SU-DHL-6 (cell line): ENCODE measurements around the gene TENM4.

Experiments
- H2AFZ ChIP-seq: fragments of 200-600 bp; sonication (generic); 2 replicates; pipeline ENCODE4 v1.6.1; 2014; ENCODE audit warnings: low read depth, mild to moderate bottlenecking, moderate library complexity, mixed read lengths, antibody characterized with exemption, low read length; ENCODE audit not compliant: severe bottlenecking
- H3F3A ChIP-seq: fragments of 200-600 bp; shearing (Covaris generic); 2 replicates; pipeline ENCODE4 v1.6.0; 2016; ENCODE audit warnings: antibody characterized with exemption, mild to moderate bottlenecking; ENCODE audit not compliant: insufficient read depth
- H3K27ac ChIP-seq: fragments of 200-600 bp; sonication (generic); 2 replicates; pipeline ENCODE4 v1.5.1; 2016; ENCODE audit warnings: low read depth, mild to moderate bottlenecking, low read length, moderate library complexity, mixed read lengths
- H3K27me3 ChIP-seq: fragments of 200-600 bp; sonication (generic), shearing (Covaris generic); 2 replicates; pipeline ENCODE4 v1.6.0; 2014; ENCODE audit warnings: mild to moderate bottlenecking, low read length
- H3K36me3 ChIP-seq: fragments of 200-600 bp; sonication (generic); 2 replicates; pipeline ENCODE4 v1.6.1; 2014; ENCODE audit warnings: mild to moderate bottlenecking, low read length, mixed read lengths
- H3K4me2 ChIP-seq: fragments of 300-600, 200-600 bp; shearing (Covaris generic), sonication (generic); 2 replicates; pipeline ENCODE4 v1.6.0; 2014; ENCODE audit warnings: low read length, low read depth, mild to moderate bottlenecking; ENCODE audit not compliant: poor library complexity, severe bottlenecking
- H3K4me3 ChIP-seq: fragments of 200-600 bp; sonication (generic); 2 replicates; pipeline ENCODE4 v1.5.1; 2014; ENCODE audit warnings: antibody characterized with exemption, low read length, mild to moderate bottlenecking, mixed read lengths; ENCODE audit not compliant: insufficient read depth, poor library complexity, severe bottlenecking
- H3K79me2 ChIP-seq: fragments of 200-600 bp; sonication (generic); 2 replicates; pipeline ENCODE4 v1.6.1; 2014; ENCODE audit warnings: mild to moderate bottlenecking, low read length, moderate library complexity; ENCODE audit not compliant: insufficient read depth
- H3K9ac ChIP-seq: fragments of 200-600 bp; sonication (generic); 2 replicates; pipeline ENCODE4 v1.7.0; 2014; ENCODE audit warnings: mild to moderate bottlenecking, low read length
- H3K9me2 ChIP-seq: fragments of 200-600 bp; sonication (generic); replicated peaks from 2 replicates; pipeline ENCODE4 v1.6.1; 2014; ENCODE audit warnings: low read length; ENCODE audit not compliant: insufficient read depth
- H3K9me3 ChIP-seq: fragments of 200-600 bp; sonication (generic); 2 replicates; pipeline ENCODE4 v1.6.1; 2014; ENCODE audit warnings: low read length, mixed read lengths; ENCODE audit not compliant: insufficient read depth
- H4K20me1 ChIP-seq: fragments of 200-600 bp; sonication (generic); 2 replicates; pipeline ENCODE4 v1.6.1; 2014; ENCODE audit warnings: low read depth, mild to moderate bottlenecking, antibody characterized with exemption, low read length, moderate library complexity, mixed read lengths
- CTCF ChIP-seq: fragments of 200-600 bp; sonication (generic); IDR thresholded peaks from one replicate; pipeline ENCODE4 v1.5.1; 2017; ENCODE audit warnings: antibody characterized with exemption, mild to moderate bottlenecking, low read length, moderate library complexity; ENCODE audit not compliant: insufficient read depth, poor library complexity, severe bottlenecking
- EZH2phosphoT487 ChIP-seq: fragments of 200-600 bp; sonication (generic), shearing (Covaris generic); conservative IDR thresholded peaks from 2 replicates; pipeline ENCODE4 v1.6.1; 2018; ENCODE audit warnings: mild to moderate bottlenecking, antibody characterized with exemption, low read length, moderate library complexity, mixed read lengths

TENM4 gene

GRCh38 chr11:79308429-79308828 lies 132.4 kb downstream of the TENM4 start:
- Histone ChIP-seq H3K79me2 (no peaks in the 10 kb centered on the region), H3K9me2 (no peaks in the 10 kb centered on the region), H3K4me3 (no peak overlapping the region), H3K27me3 (no peaks in the 10 kb centered on the region), H3K4me2 (no peak overlapping the region), H3K9me3 (no peaks in the 10 kb centered on the region), H3K36me3 (no peaks in the 10 kb centered on the region), H3K9ac (no peak overlapping the region), H3K27ac (no peak overlapping the region), H2AFZ (no peak overlapping the region), H4K20me1 (no peaks in the 10 kb centered on the region), H3F3A (no peaks in the 10 kb centered on the region)
- no peak for TF ChIP-seq CTCF
- TF ChIP-seq EZH2phosphoT487 = no peak

- Histone ChIP-seq H3K9ac (no peak overlapping the region), H4K20me1 (no peaks in the 10 kb centered on the region), H3K9me2 (no peaks in the 10 kb centered on the region), H2AFZ (no peak overlapping the region), H3K4me2 (no peak overlapping the region), H3K79me2 (no peaks in the 10 kb centered on the region), H3K27ac (no peak overlapping the region), H3K36me3 (no peaks in the 10 kb centered on the region), H3F3A (no peaks in the 10 kb centered on the region), H3K9me3 (no peaks in the 10 kb centered on the region), H3K4me3 (no peak overlapping the region), H3K27me3 (no peaks in the 10 kb centered on the region)
- TF ChIP-seq CTCF = no peak
Measured at GRCh38 chr11:79304599-79305212, 136.1 kb downstream of the TENM4 start.

GRCh38 chr11:79296141-79296540 lies 144.7 kb downstream of the TENM4 start:
- Histone ChIP-seq H2AFZ (no peak overlapping the region), H3K27ac (no peak overlapping the region), H3K9me2 (no peaks in the 10 kb centered on the region), H3F3A (no peaks in the 10 kb centered on the region), H3K9me3 (no peaks in the 10 kb centered on the region), H3K4me3 (no peak overlapping the region), H3K27me3 (no peaks in the 10 kb centered on the region), H3K4me2 (no peak overlapping the region), H4K20me1 (no peaks in the 10 kb centered on the region), H3K36me3 (no peaks in the 10 kb centered on the region), H3K9ac (no peak overlapping the region), H3K79me2 (no peaks in the 10 kb centered on the region)
- TF ChIP-seq EZH2phosphoT487 (no peak), CTCF (no peak)
